BE2C (cell line): ENCODE data around the gene HADHA.

Experiments
- DNase-seq: peaks from one replicate; pipeline ENCODE4 v3.0.0-alpha.2; 2020
- H3K27me3 ChIP-seq: fragments of 250-450 bp; sonication (Bioruptor Pico); 2 replicates; pipeline ENCODE4 v1.5.1; 2020; ENCODE audit warnings: mild to moderate bottlenecking
- H3K36me3 ChIP-seq: fragments of 250-450 bp; sonication (Bioruptor Pico); 2 replicates; pipeline ENCODE4 v1.5.1; 2020; ENCODE audit warnings: mild to moderate bottlenecking
- H3K4me1 ChIP-seq: fragments of 250-450 bp; sonication (Bioruptor Pico); 2 replicates; pipeline ENCODE4 v1.5.1; 2020
- H3K4me3 ChIP-seq: 2 replicates; pipeline ENCODE4 v1.5.1; 2011; ENCODE audit warnings: low read depth, low read length
- H3K9me3 ChIP-seq: fragments of 250-450 bp; sonication (Bioruptor Pico); 2 replicates; pipeline ENCODE4 v1.5.1; 2020
- CTCF ChIP-seq: IDR thresholded peaks from 2 replicates; pipeline ENCODE4 v1.5.1; 2012; ENCODE audit warnings: mild to moderate bottlenecking, low read depth, low read length

The HADHA gene

GRCh38 chr2:26217720-26218119 is 26.7 kb downstream of the HADHA start:
- no peak for DNase-seq
- Histone ChIP-seq H3K36me3 (peaks cover 86% of the 10 kb centered on the region), H3K27me3 (no peaks in the 10 kb centered on the region)

GRCh38 chr2:26216587-26216986 is 27.8 kb downstream of the HADHA start:
- no peaks in the 10 kb centered on the region for H3K27me3 ChIP-seq
- H3K4me1 ChIP-seq, result no peaks in the 10 kb centered on the region
- H3K9me3 ChIP-seq, result no peaks in the 10 kb centered on the region
- TF ChIP-seq CTCF, result no peak
- H3K4me3 ChIP-seq, result no peak overlapping the region
- H3K36me3 ChIP-seq, result peaks cover 86% of the 10 kb centered on the region
- no peak for DNase-seq

More at GRCh38 chr2:26217720-26218119, 26.7 kb downstream of the HADHA start:
- no peak for TF ChIP-seq CTCF
- Histone ChIP-seq H3K4me3 (no peak overlapping the region), H3K9me3 (no peaks in the 10 kb centered on the region), H3K4me1 (no peaks in the 10 kb centered on the region)

- H3K36me3 ChIP-seq, result peaks cover 86% of the 10 kb centered on the region
- no peaks in the 10 kb centered on the region for H3K4me1 ChIP-seq
- H3K27me3 ChIP-seq, result no peaks in the 10 kb centered on the region
- TF ChIP-seq CTCF, result no peak
- H3K4me3 ChIP-seq, result no peak overlapping the region
- DNase-seq, result no peak
- no peaks in the 10 kb centered on the region for H3K9me3 ChIP-seq
Measured at GRCh38 chr2:26215833-26216232, 28.6 kb downstream of the HADHA start.

GRCh38 chr2:26214759-26215158 is 29.7 kb downstream of the HADHA start:
- no peaks in the 10 kb centered on the region for H3K9me3 ChIP-seq
- no peak for TF ChIP-seq CTCF
- H3K36me3 ChIP-seq, result peaks cover 86% of the 10 kb centered on the region
- DNase-seq, result no peak
- H3K4me3 ChIP-seq, result no peak overlapping the region
- no peaks in the 10 kb centered on the region for H3K27me3 ChIP-seq
- H3K4me1 ChIP-seq, result no peaks in the 10 kb centered on the region

GRCh38 chr2:26212011-26212410 is 32.4 kb downstream of the HADHA start:
- TF ChIP-seq CTCF, result no peak
- no peaks in the 10 kb centered on the region for H3K9me3 ChIP-seq
- DNase-seq, result no peak
- H3K27me3 ChIP-seq, result no peaks in the 10 kb centered on the region
- H3K4me1 ChIP-seq, result no peaks in the 10 kb centered on the region
- no peak overlapping the region for H3K4me3 ChIP-seq
- peaks cover 89% of the 10 kb centered on the region for H3K36me3 ChIP-seq

GRCh38 chr2:26203906-26204305 is 40.5 kb downstream of the HADHA start:
- Histone ChIP-seq H3K4me3 (no peak overlapping the region), H3K4me1 (no peaks in the 10 kb centered on the region), H3K9me3 (no peaks in the 10 kb centered on the region), H3K27me3 (no peaks in the 10 kb centered on the region), H3K36me3 (peaks cover 69% of the 10 kb centered on the region)
- no peak for DNase-seq
- no peak for TF ChIP-seq CTCF
